ENCODE data around the gene PTH2. TPM values are rescaled to one million over a fixed set of nuclear protein-coding genes. Genes with fewer than 3 reads are reported as not detected.

Gene PTH2
- total RNA-seq, 1 experiment from 2014 or later = 1.0 TPM

DNA sequence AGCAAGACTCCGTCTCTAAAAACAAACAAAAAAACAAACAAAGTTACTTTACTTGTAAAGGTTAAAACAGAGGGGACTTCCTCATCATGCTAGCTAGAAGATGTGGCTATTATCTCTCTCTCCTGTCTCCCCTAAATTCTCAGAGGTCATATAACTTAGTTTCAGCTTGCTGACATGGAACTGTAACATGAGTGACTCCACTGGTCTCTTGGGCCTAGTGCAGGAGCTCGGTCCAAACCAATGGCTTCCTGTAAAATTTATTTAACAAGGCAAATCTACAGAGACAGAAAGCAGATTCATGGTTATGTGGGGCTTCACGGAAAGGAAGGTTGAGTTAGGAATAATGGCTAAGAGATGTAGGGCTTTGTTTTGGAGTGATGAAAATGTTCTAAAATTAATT lies 44.7 kb downstream of the PTH2 start (continued):
- TF ChIP-seq, protein P1, sequence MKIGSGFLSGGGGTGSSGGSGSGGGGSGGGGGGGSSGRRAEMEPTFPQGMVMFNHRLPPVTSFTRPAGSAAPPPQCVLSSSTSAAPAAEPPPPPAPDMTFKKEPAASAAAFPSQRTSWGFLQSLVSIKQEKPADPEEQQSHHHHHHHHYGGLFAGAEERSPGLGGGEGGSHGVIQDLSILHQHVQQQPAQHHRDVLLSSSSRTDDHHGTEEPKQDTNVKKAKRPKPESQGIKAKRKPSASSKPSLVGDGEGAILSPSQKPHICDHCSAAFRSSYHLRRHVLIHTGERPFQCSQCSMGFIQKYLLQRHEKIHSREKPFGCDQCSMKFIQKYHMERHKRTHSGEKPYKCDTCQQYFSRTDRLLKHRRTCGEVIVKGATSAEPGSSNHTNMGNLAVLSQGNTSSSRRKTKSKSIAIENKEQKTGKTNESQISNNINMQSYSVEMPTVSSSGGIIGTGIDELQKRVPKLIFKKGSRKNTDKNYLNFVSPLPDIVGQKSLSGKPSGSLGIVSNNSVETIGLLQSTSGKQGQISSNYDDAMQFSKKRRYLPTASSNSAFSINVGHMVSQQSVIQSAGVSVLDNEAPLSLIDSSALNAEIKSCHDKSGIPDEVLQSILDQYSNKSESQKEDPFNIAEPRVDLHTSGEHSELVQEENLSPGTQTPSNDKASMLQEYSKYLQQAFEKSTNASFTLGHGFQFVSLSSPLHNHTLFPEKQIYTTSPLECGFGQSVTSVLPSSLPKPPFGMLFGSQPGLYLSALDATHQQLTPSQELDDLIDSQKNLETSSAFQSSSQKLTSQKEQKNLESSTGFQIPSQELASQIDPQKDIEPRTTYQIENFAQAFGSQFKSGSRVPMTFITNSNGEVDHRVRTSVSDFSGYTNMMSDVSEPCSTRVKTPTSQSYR (CRISPR knock-in tag; IDR thresholded peaks at IDR 0.05) = no peak
- TF ChIP-seq PRRX2 (CRISPR knock-in tag; IDR thresholded peaks at IDR 0.05) = no peak

GRCh38 chr19:49374665-49375434 lies 48.4 kb downstream of the PTH2 start:
- peaks cover 5% of the 10 kb centered on the region; the same call in 1 of the 2 replicates for H3K4me1 Mint-ChIP-seq
- ChIA-PET CTCF (interaction anchor here (0.5 to 2.0 kb wide), 9 partner anchors 12 to 197 kb away, joined by 3 to 8 read pairs (median 3); partner anchors contain the start of gene DKKL1), POLR2A (no interaction called here)
- peaks cover 29% of the 10 kb centered on the region for H3K27me3 Mint-ChIP-seq (ENCODE audit: low read depth)
- H3K9me3 Mint-ChIP-seq = peaks cover 12% of the 10 kb centered on the region
- no peak for ATAC-seq
- no peak overlapping the region for H3K27ac Mint-ChIP-seq
- H3K4me3 Mint-ChIP-seq = no peak overlapping the region
- no peak for TF ChIP-seq TEAD4 (CRISPR knock-in tag; IDR thresholded peaks at IDR 0.05)
- TF ChIP-seq, protein P2, sequence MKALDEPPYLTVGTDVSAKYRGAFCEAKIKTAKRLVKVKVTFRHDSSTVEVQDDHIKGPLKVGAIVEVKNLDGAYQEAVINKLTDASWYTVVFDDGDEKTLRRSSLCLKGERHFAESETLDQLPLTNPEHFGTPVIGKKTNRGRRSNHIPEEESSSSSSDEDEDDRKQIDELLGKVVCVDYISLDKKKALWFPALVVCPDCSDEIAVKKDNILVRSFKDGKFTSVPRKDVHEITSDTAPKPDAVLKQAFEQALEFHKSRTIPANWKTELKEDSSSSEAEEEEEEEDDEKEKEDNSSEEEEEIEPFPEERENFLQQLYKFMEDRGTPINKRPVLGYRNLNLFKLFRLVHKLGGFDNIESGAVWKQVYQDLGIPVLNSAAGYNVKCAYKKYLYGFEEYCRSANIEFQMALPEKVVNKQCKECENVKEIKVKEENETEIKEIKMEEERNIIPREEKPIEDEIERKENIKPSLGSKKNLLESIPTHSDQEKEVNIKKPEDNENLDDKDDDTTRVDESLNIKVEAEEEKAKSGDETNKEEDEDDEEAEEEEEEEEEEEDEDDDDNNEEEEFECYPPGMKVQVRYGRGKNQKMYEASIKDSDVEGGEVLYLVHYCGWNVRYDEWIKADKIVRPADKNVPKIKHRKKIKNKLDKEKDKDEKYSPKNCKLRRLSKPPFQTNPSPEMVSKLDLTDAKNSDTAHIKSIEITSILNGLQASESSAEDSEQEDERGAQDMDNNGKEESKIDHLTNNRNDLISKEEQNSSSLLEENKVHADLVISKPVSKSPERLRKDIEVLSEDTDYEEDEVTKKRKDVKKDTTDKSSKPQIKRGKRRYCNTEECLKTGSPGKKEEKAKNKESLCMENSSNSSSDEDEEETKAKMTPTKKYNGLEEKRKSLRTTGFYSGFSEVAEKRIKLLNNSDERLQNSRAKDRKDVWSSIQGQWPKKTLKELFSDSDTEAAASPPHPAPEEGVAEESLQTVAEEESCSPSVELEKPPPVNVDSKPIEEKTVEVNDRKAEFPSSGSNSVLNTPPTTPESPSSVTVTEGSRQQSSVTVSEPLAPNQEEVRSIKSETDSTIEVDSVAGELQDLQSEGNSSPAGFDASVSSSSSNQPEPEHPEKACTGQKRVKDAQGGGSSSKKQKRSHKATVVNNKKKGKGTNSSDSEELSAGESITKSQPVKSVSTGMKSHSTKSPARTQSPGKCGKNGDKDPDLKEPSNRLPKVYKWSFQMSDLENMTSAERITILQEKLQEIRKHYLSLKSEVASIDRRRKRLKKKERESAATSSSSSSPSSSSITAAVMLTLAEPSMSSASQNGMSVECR (CRISPR knock-in tag; IDR thresholded peaks at IDR 0.05; ENCODE audit: borderline replicate concordance) = no peak
- no peak for TF ChIP-seq ZNF219 (CRISPR knock-in tag; IDR thresholded peaks at IDR 0.05; ENCODE audit: borderline replicate concordance)
- TF ChIP-seq ZNF263 (CRISPR knock-in tag; IDR thresholded peaks at IDR 0.05; ENCODE audit: low read depth) = no peak
- no peak for TF ChIP-seq NFATC4 (CRISPR knock-in tag; IDR thresholded peaks at IDR 0.05)
- no peak for TF ChIP-seq JUN (CRISPR knock-in tag; IDR thresholded peaks at IDR 0.05)
- TF ChIP-seq ZNF232 (CRISPR knock-in tag; IDR thresholded peaks at IDR 0.05) = no peak
- no peak for TF ChIP-seq NR2C2 (CRISPR knock-in tag; IDR thresholded peaks at IDR 0.05)
- TF ChIP-seq ZNF425 (CRISPR knock-in tag; conservative IDR thresholded peaks at IDR 0.05) = no peak
- TF ChIP-seq, protein P3, sequence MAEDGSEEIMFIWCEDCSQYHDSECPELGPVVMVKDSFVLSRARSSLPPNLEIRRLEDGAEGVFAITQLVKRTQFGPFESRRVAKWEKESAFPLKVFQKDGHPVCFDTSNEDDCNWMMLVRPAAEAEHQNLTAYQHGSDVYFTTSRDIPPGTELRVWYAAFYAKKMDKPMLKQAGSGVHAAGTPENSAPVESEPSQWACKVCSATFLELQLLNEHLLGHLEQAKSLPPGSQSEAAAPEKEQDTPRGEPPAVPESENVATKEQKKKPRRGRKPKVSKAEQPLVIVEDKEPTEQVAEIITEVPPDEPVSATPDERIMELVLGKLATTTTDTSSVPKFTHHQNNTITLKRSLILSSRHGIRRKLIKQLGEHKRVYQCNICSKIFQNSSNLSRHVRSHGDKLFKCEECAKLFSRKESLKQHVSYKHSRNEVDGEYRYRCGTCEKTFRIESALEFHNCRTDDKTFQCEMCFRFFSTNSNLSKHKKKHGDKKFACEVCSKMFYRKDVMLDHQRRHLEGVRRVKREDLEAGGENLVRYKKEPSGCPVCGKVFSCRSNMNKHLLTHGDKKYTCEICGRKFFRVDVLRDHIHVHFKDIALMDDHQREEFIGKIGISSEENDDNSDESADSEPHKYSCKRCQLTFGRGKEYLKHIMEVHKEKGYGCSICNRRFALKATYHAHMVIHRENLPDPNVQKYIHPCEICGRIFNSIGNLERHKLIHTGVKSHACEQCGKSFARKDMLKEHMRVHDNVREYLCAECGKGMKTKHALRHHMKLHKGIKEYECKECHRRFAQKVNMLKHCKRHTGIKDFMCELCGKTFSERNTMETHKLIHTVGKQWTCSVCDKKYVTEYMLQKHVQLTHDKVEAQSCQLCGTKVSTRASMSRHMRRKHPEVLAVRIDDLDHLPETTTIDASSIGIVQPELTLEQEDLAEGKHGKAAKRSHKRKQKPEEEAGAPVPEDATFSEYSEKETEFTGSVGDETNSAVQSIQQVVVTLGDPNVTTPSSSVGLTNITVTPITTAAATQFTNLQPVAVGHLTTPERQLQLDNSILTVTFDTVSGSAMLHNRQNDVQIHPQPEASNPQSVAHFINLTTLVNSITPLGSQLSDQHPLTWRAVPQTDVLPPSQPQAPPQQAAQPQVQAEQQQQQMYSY (CRISPR knock-in tag; IDR thresholded peaks at IDR 0.05) = no peak
- no peak for TF ChIP-seq NFE2L1 (CRISPR knock-in tag; IDR thresholded peaks at IDR 0.05)
- no peak for TF ChIP-seq SOX15 (CRISPR knock-in tag; IDR thresholded peaks at IDR 0.05)
- TF ChIP-seq SMAD3 (CRISPR knock-in tag; IDR thresholded peaks at IDR 0.05; ENCODE audit: borderline replicate concordance) = no peak
- TF ChIP-seq HMGA2 (CRISPR knock-in tag; IDR thresholded peaks at IDR 0.05) = no peak
- TF ChIP-seq ESRRA (CRISPR knock-in tag; IDR thresholded peaks at IDR 0.05; ENCODE audit: borderline replicate concordance) = no peak
- TF ChIP-seq, protein P4, sequence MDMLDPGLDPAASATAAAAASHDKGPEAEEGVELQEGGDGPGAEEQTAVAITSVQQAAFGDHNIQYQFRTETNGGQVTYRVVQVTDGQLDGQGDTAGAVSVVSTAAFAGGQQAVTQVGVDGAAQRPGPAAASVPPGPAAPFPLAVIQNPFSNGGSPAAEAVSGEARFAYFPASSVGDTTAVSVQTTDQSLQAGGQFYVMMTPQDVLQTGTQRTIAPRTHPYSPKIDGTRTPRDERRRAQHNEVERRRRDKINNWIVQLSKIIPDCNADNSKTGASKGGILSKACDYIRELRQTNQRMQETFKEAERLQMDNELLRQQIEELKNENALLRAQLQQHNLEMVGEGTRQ (CRISPR knock-in tag; IDR thresholded peaks at IDR 0.05) = no peak
- no peak for TF ChIP-seq NR3C1 (CRISPR knock-in tag; conservative IDR thresholded peaks at IDR 0.05; ENCODE audit: low read depth)
- peaks cover 10% of the 10 kb centered on the region for H3K36me3 Mint-ChIP-seq
- DNase-seq (ENCODE audit: low spot score) = no peak
